ENCODE data around the gene NPC1.

NPC1 gene

GRCh38 chr18:23588836-23589560, 2.7 kb upstream of the NPC1 start:
- no peaks in the 10 kb centered on the region for H3K9me3 ChIP-seq (ENCODE audit: severe bottlenecking)
- no peaks in the 10 kb centered on the region for H3K27me3 ChIP-seq (ENCODE audit: insufficient read depth, poor library complexity, severe bottlenecking)
- peaks cover 6% of the 10 kb centered on the region for H3K36me3 ChIP-seq (ENCODE audit: low read depth)
- peak overlapping the region; percentile 37 for H3K27ac ChIP-seq (ENCODE audit: poor library complexity, severe bottlenecking)
- TF ChIP-seq CTCF (IDR thresholded peaks at IDR 0.05; ENCODE audit: poor library complexity, severe bottlenecking): no peak
- ATAC-seq (ENCODE audit: low read depth) (0 out of 3 replicates have a peak, but pooled peaks have one; percentile 2), DNase-seq (ENCODE audit: low spot score) (no peak)
- H3K4me3 ChIP-seq (ENCODE audit: severe bottlenecking): no peak overlapping the region
- peaks cover 46% of the 10 kb centered on the region for H3K4me1 ChIP-seq (ENCODE audit: insufficient read depth, poor library complexity, severe bottlenecking)

GRCh38 chr18:23587220-23587642, 925 bp upstream of the NPC1 start:
- H3K36me3 ChIP-seq (ENCODE audit: low read depth): peaks cover 19% of the 10 kb centered on the region
- H3K27ac ChIP-seq (ENCODE audit: poor library complexity, severe bottlenecking): peak overlapping the region; percentile 94
- H3K27me3 ChIP-seq (ENCODE audit: insufficient read depth, poor library complexity, severe bottlenecking): no peaks in the 10 kb centered on the region
- no peaks in the 10 kb centered on the region for H3K9me3 ChIP-seq (ENCODE audit: severe bottlenecking)
- peak; percentile 77 for TF ChIP-seq CTCF (IDR thresholded peaks at IDR 0.05; ENCODE audit: poor library complexity, severe bottlenecking)
- no peak for ATAC-seq (ENCODE audit: low read depth)
- H3K4me3 ChIP-seq (ENCODE audit: severe bottlenecking): no peak overlapping the region
- no peak for DNase-seq (ENCODE audit: low spot score)
- H3K4me1 ChIP-seq (ENCODE audit: insufficient read depth, poor library complexity, severe bottlenecking): peaks cover 47% of the 10 kb centered on the region

- H3K27me3 ChIP-seq (ENCODE audit: insufficient read depth, poor library complexity, severe bottlenecking): no peaks in the 10 kb centered on the region
- no peak for TF ChIP-seq CTCF (IDR thresholded peaks at IDR 0.05; ENCODE audit: poor library complexity, severe bottlenecking)
- no peaks in the 10 kb centered on the region for H3K9me3 ChIP-seq (ENCODE audit: severe bottlenecking)
- H3K4me3 ChIP-seq (ENCODE audit: severe bottlenecking): peak overlapping the region; percentile 59
- ATAC-seq (ENCODE audit: low read depth): no peak
- peaks cover 46% of the 10 kb centered on the region for H3K4me1 ChIP-seq (ENCODE audit: insufficient read depth, poor library complexity, severe bottlenecking)
- DNase-seq (ENCODE audit: low spot score): no peak
- peaks cover 32% of the 10 kb centered on the region for H3K36me3 ChIP-seq (ENCODE audit: low read depth)
- H3K27ac ChIP-seq (ENCODE audit: poor library complexity, severe bottlenecking): peak overlapping the region; percentile 94
Observed at GRCh38 chr18:23585897-23586248, 433 bp downstream of the NPC1 start.

- peaks cover 48% of the 10 kb centered on the region for H3K4me1 ChIP-seq (ENCODE audit: insufficient read depth, poor library complexity, severe bottlenecking)
- peak overlapping the region; percentile 94 for H3K27ac ChIP-seq (ENCODE audit: poor library complexity, severe bottlenecking)
- no peak for TF ChIP-seq CTCF (IDR thresholded peaks at IDR 0.05; ENCODE audit: poor library complexity, severe bottlenecking)
- H3K4me3 ChIP-seq (ENCODE audit: severe bottlenecking): peak overlapping the region; percentile 59
- ATAC-seq (ENCODE audit: low read depth): peak; percentile 22
- H3K36me3 ChIP-seq (ENCODE audit: low read depth): peaks cover 39% of the 10 kb centered on the region
- DNase-seq (ENCODE audit: low spot score): no peak
- H3K27me3 ChIP-seq (ENCODE audit: insufficient read depth, poor library complexity, severe bottlenecking): no peaks in the 10 kb centered on the region
- no peaks in the 10 kb centered on the region for H3K9me3 ChIP-seq (ENCODE audit: severe bottlenecking)
Observed at GRCh38 chr18:23585007-23585871, 1.1 kb downstream of the NPC1 start.

Data from RWPE2 (cell line).